ENCODE measurements around the gene GAS6.
"Not testable (repeated sequence)": the region's sequence is repeated elsewhere in the genome, so short reads cannot be mapped to it uniquely, and the experiment has no call there.

GAS6 gene

GRCh38 chr13:113831061-113831460 lies 32.8 kb downstream of the GAS6 start:
- in situ Hi-C loops (cut with MboI; ENCODE audit: low pct_unique_long_range_greater_than_20kb, low sequenced_read_pairs, unreplicated experiment), result no loop called here
- DNase-seq (ENCODE audit: low spot score), result no peak
- TF ChIP-seq CTCF (IDR thresholded peaks at IDR 0.05; ENCODE audit: extremely low read depth, insufficient read depth, missing control alignments), result no peak

GRCh38 chr13:113830426-113830950 lies 33.4 kb downstream of the GAS6 start:
- in situ Hi-C loops (cut with MboI; ENCODE audit: low pct_unique_long_range_greater_than_20kb, low sequenced_read_pairs, unreplicated experiment); DNase-seq (ENCODE audit: low spot score): not testable (repeated sequence)

GRCh38 chr13:113828282-113828825 lies 35.5 kb downstream of the GAS6 start:
- in situ Hi-C loops (cut with MboI; ENCODE audit: low pct_unique_long_range_greater_than_20kb, low sequenced_read_pairs, unreplicated experiment), result no loop called here
- no peak for TF ChIP-seq CTCF (IDR thresholded peaks at IDR 0.05; ENCODE audit: extremely low read depth, insufficient read depth, missing control alignments)
- no peak for DNase-seq (ENCODE audit: low spot score)

GRCh38 chr13:113827021-113827420 lies 36.9 kb downstream of the GAS6 start:
- no peak for TF ChIP-seq CTCF (IDR thresholded peaks at IDR 0.05; ENCODE audit: extremely low read depth, insufficient read depth, missing control alignments)
- no peak for DNase-seq (ENCODE audit: low spot score)
- in situ Hi-C loops (cut with MboI; ENCODE audit: low pct_unique_long_range_greater_than_20kb, low sequenced_read_pairs, unreplicated experiment), result no loop called here

- in situ Hi-C loops (cut with MboI; ENCODE audit: low pct_unique_long_range_greater_than_20kb, low sequenced_read_pairs, unreplicated experiment), result not testable (repeated sequence)
Observed at GRCh38 chr13:113826446-113826845, 37.4 kb downstream of the GAS6 start.

GRCh38 chr13:113825841-113826240 lies 38.0 kb downstream of the GAS6 start:
- in situ Hi-C loops (cut with MboI; ENCODE audit: low pct_unique_long_range_greater_than_20kb, low sequenced_read_pairs, unreplicated experiment), result no loop called here
- no peak for DNase-seq (ENCODE audit: low spot score)
- TF ChIP-seq CTCF (IDR thresholded peaks at IDR 0.05; ENCODE audit: extremely low read depth, insufficient read depth, missing control alignments), result no peak

More at GRCh38 chr13:113826446-113826845, 37.4 kb downstream of the GAS6 start:
- not testable (repeated sequence) for DNase-seq (ENCODE audit: low spot score)

- no peak for DNase-seq (ENCODE audit: low spot score)
- TF ChIP-seq CTCF (IDR thresholded peaks at IDR 0.05; ENCODE audit: extremely low read depth, insufficient read depth, missing control alignments), result no peak
- in situ Hi-C loops (cut with MboI; ENCODE audit: low pct_unique_long_range_greater_than_20kb, low sequenced_read_pairs, unreplicated experiment), result no loop called here
Observed at GRCh38 chr13:113823771-113824170, 40.1 kb downstream of the GAS6 start.

All from GM13977 (cell line).